ENCODE measurements around the gene WBP1.

Gene WBP1

DNA sequence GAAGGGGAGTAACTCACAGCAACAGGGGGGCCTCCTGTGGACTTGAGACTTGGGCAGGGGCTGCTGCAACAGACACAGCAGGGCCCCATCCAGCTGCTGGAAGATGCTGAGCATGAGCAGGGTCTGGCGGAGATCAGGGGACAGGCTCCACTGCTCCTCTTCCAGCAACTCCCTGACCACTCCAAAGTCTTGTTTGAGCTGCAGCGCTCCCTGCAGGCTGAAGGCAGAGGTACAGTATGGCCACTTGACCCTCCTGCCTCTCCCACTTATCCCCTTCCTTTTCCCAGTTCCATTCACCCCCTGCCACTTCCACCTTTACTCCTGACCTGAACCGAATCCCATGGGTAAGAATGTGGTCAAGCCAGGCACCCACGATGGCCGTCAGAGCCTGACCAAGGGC, 16.7 kb downstream of the WBP1 start:
- TF ChIP-seq ZBTB7A (IDR thresholded peaks at IDR 0.05; ENCODE audit: low read depth) (no peak), EGR1 (IDR thresholded peaks at IDR 0.05) (no peak), EP300 (IDR thresholded peaks at IDR 0.05; ENCODE audit: borderline replicate concordance) (no peak), NFIC (IDR thresholded peaks at IDR 0.05) (no peak), TAF1 (IDR thresholded peaks at IDR 0.05; ENCODE audit: low read depth) (no peak), CEBPB (IDR thresholded peaks at IDR 0.05) (no peak), RAD21 (IDR thresholded peaks at IDR 0.05; ENCODE audit: low read depth) (no peak), TEAD4 (IDR thresholded peaks at IDR 0.05) (no peak), YY1 (IDR thresholded peaks at IDR 0.05; ENCODE audit: low read depth) (no peak), CREB1 (IDR thresholded peaks at IDR 0.05; ENCODE audit: low read depth) (no peak), TCF12 (IDR thresholded peaks at IDR 0.05; ENCODE audit: low read depth) (no peak), FOXM1 (IDR thresholded peaks at IDR 0.05; ENCODE audit: borderline replicate concordance, low read depth) (no peak)
- TF ChIP-seq, protein P1, sequence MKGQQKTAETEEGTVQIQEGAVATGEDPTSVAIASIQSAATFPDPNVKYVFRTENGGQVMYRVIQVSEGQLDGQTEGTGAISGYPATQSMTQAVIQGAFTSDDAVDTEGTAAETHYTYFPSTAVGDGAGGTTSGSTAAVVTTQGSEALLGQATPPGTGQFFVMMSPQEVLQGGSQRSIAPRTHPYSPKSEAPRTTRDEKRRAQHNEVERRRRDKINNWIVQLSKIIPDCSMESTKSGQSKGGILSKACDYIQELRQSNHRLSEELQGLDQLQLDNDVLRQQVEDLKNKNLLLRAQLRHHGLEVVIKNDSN (IDR thresholded peaks at IDR 0.05): no peak
- TF ChIP-seq, protein P2, sequence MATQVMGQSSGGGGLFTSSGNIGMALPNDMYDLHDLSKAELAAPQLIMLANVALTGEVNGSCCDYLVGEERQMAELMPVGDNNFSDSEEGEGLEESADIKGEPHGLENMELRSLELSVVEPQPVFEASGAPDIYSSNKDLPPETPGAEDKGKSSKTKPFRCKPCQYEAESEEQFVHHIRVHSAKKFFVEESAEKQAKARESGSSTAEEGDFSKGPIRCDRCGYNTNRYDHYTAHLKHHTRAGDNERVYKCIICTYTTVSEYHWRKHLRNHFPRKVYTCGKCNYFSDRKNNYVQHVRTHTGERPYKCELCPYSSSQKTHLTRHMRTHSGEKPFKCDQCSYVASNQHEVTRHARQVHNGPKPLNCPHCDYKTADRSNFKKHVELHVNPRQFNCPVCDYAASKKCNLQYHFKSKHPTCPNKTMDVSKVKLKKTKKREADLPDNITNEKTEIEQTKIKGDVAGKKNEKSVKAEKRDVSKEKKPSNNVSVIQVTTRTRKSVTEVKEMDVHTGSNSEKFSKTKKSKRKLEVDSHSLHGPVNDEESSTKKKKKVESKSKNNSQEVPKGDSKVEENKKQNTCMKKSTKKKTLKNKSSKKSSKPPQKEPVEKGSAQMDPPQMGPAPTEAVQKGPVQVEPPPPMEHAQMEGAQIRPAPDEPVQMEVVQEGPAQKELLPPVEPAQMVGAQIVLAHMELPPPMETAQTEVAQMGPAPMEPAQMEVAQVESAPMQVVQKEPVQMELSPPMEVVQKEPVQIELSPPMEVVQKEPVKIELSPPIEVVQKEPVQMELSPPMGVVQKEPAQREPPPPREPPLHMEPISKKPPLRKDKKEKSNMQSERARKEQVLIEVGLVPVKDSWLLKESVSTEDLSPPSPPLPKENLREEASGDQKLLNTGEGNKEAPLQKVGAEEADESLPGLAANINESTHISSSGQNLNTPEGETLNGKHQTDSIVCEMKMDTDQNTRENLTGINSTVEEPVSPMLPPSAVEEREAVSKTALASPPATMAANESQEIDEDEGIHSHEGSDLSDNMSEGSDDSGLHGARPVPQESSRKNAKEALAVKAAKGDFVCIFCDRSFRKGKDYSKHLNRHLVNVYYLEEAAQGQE (IDR thresholded peaks at IDR 0.05; ENCODE audit: low read depth): no peak
- TF ChIP-seq, protein P3, sequence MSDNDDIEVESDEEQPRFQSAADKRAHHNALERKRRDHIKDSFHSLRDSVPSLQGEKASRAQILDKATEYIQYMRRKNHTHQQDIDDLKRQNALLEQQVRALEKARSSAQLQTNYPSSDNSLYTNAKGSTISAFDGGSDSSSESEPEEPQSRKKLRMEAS (IDR thresholded peaks at IDR 0.05): no peak

DNA sequence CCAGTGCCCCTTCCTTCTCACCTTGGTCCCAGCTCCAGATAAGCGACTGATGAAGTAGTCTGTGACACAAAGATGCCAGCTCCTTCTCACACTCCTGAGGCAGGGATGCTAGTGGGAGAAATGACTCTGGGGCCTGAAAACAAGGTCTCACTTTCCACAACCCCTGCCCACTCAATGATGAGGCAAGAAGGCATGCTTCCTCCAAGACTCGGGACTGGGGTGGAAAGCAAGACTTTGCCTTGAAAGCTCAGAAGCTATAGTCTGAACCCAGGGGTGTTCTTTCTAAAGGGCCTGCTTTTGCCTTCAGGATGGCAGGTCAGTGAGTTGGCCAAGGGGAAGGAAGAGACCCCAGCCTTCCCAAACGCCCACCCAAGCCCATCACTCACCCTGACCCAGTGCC, 23.2 kb downstream of the WBP1 start:
- TF ChIP-seq EP300 (IDR thresholded peaks at IDR 0.05; ENCODE audit: borderline replicate concordance) (no peak), TAF1 (IDR thresholded peaks at IDR 0.05; ENCODE audit: low read depth) (no peak), ZBTB7A (IDR thresholded peaks at IDR 0.05; ENCODE audit: low read depth) (no peak), YY1 (IDR thresholded peaks at IDR 0.05; ENCODE audit: low read depth) (no peak), FOXM1 (IDR thresholded peaks at IDR 0.05; ENCODE audit: borderline replicate concordance, low read depth) (no peak), TEAD4 (IDR thresholded peaks at IDR 0.05) (no peak), CEBPB (IDR thresholded peaks at IDR 0.05) (no peak), RAD21 (IDR thresholded peaks at IDR 0.05; ENCODE audit: low read depth) (no peak), CREB1 (IDR thresholded peaks at IDR 0.05; ENCODE audit: low read depth) (no peak), NFIC (IDR thresholded peaks at IDR 0.05) (no peak), TCF12 (IDR thresholded peaks at IDR 0.05; ENCODE audit: low read depth) (no peak), EGR1 (IDR thresholded peaks at IDR 0.05) (no peak)
- TF ChIP-seq, protein P1 (IDR thresholded peaks at IDR 0.05): no peak
- TF ChIP-seq, protein P3 (IDR thresholded peaks at IDR 0.05): no peak
- TF ChIP-seq, protein P2 (IDR thresholded peaks at IDR 0.05; ENCODE audit: low read depth): no peak

DNA sequence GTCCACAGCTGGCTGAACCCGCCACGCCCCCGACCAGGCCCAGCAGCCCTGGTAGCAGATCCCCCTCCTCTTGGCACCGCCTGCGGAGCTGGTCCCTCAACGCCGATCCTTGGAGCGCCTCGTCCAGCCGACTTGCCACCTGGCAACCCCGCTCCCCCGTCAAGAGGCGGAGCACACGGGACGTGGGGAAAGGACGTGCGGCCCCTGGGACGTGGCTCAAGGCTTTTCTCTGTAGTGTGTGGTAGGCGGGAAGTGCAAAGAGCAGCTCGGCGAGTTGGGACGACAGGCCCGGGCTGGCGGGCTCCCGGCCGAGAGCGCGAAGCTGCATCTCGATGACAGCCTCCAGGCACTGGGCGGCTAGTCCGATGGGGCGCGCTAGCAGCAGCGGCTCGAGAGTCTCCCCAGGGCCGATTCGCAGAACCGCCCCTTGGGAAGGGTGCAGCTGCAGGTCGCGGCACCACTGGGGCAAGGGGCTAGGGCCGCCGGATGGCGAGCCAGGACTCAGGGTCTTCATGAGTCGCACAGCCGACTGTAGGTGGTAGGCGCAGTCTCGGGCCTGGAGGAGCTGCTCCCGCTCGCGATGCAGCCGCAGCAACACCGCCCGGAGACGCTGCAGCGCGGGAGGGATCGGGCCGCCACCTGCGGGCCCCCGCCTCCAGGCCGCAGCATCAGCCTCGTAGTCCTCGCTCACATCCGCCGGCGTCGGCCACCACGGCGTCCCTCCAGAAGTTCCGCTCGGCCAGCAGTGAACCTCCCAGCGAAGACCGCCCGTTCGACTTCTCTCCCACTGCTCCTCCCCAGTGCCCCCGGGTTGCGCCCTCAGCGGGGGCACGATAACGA, 23.9 kb downstream of the WBP1 start:
- TF ChIP-seq TCF12 (IDR thresholded peaks at IDR 0.05; ENCODE audit: low read depth): no peak; the same call in 1 of the 2 replicates
- TF ChIP-seq, protein P3 (IDR thresholded peaks at IDR 0.05): 0 out of 2 replicates have a peak, but pooled peaks have one; percentile 19

DNA sequence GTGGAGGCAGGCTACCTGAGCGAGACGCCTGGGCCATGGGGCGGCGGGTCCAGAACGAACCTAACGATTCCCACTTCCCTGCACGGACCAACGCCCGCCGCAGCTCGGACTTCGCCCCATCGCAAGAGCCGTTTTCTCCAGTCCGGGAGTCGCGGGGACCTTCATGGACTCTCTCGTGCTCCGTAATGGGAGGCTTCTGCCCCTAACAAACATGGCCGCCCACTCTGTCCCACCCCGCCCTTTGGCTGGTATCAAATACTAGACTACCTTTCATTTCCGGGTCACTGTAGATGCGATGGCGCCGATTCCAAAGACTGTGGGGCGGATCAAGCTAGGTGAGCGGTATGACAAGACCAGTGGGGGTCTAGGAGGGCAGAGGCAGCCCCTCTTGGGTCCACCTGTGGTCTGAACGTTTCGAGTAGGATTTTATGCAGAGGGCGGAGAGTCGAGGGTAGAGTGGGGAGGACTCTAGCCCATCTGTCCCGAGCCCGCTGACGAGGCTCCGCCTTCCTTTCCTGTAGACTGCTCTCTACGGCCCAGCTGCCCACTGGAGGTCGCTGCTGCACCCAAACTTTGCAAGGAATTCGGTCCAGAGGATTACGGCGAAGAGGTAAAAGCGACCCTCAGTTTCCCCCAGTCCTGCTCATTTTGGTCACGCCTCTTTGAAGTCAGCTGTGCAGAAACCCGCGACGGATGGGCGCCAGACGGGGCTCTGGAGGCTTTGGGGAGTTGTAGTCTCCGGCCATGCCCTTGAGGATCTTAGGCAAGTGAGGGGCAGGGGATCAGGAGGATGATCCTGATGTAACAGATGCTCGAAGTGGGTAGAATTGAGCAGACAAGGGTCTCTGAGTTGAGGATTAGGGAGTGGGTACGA, 24.8 kb downstream of the WBP1 start, which contains the start of the genes CCDC142 and TTC31:
TSS of gene CCDC142 (minus strand) at position 198 of the 874 bp plus-strand sequence. CDS start at position 37, 161 bp downstream.
TSS of gene TTC31 (plus strand) at position 281 of the 874 bp plus-strand sequence. CDS start at position 296, 15 bp downstream.
- TF ChIP-seq RAD21 (IDR thresholded peaks at IDR 0.05; ENCODE audit: low read depth) (peak; percentile 71), YY1 (IDR thresholded peaks at IDR 0.05; ENCODE audit: low read depth) (peak; percentile 100), NFIC (IDR thresholded peaks at IDR 0.05) (0 out of 2 replicates have a peak, but pooled peaks have one; percentile 23), EP300 (IDR thresholded peaks at IDR 0.05; ENCODE audit: borderline replicate concordance) (no peak), TAF1 (IDR thresholded peaks at IDR 0.05; ENCODE audit: low read depth) (peak; percentile 78), EGR1 (IDR thresholded peaks at IDR 0.05) (peak; percentile 81)
- TF ChIP-seq, protein P3 (IDR thresholded peaks at IDR 0.05): peak; percentile 56; the same call in 1 of the 2 replicates
- TF ChIP-seq, protein P1 (IDR thresholded peaks at IDR 0.05): 0 out of 2 replicates have a peak, but pooled peaks have one; percentile 29
- TF ChIP-seq, protein P2 (IDR thresholded peaks at IDR 0.05; ENCODE audit: low read depth): no peak
